ENCODE results near the gene SLC44A4. TPM values are rescaled to one million over a fixed set of nuclear protein-coding genes. Genes with fewer than 3 reads are reported as not detected.

Gene SLC44A4
- total and polyA plus RNA-seq, 9 of the 15 experiments (the other 6 are each of a cell fraction or from before 2014, with no cell fraction given), result 7.9 to 18.6 (median 11.2) TPM

GRCh38 chr6:31897612-31898382, 19.0 kb upstream of the SLC44A4 start, which contains the start of gene EHMT2 (continued):
- TF ChIP-seq ZBTB11 (CRISPR knock-in tag; IDR thresholded peaks at IDR 0.05), result no peak
- peak; percentile 91 for TF ChIP-seq HMGN3 (IDR thresholded peaks at IDR 0.05; ENCODE audit: borderline replicate concordance, extremely low read depth, insufficient read length, low read depth, low read length)
- no peak for TF ChIP-seq GTF3C2 (IDR thresholded peaks at IDR 0.05; ENCODE audit: borderline replicate concordance, extremely low read depth, insufficient read length)
- TF ChIP-seq TGIF2 (CRISPR knock-in tag; IDR thresholded peaks at IDR 0.05), result peak; percentile 16; the same call in 1 of the 2 replicates
- 0 out of 2 replicates have a peak, but pooled peaks have one; percentile 15 for TF ChIP-seq STAG1 (CRISPR knock-in tag; IDR thresholded peaks at IDR 0.05; ENCODE audit: borderline replicate concordance)
- peak; percentile 90; the same call in 1 of the 2 replicates for TF ChIP-seq GTF2E2 (tag; IDR thresholded peaks at IDR 0.05)
- TF ChIP-seq AFF4 (CRISPR knock-in tag; IDR thresholded peaks at IDR 0.05), result peak; percentile 85; the same call in 1 of the 2 replicates
- TF ChIP-seq ZNF778 (CRISPR knock-in tag; IDR thresholded peaks at IDR 0.05), result no peak
- no peak for TF ChIP-seq ZNF77 (CRISPR knock-in tag; IDR thresholded peaks at IDR 0.05)
- TF ChIP-seq U2AF1 (optimal IDR thresholded peaks at IDR 0.05; ENCODE audit: low read depth, low read length), result no peak
- TF ChIP-seq SMAD3 (CRISPR knock-in tag; conservative IDR thresholded peaks at IDR 0.05), result no peak
- peak in 1 of 2 experiments; percentile 40; a peak in 1 of 4 replicates for TF ChIP-seq HDAC1 (IDR thresholded peaks at IDR 0.05)
- no peak for TF ChIP-seq TCF7L2 (IDR thresholded peaks at IDR 0.05; ENCODE audit: low read depth, low read length)
- TF ChIP-seq SNAPC5 (CRISPR knock-in tag; IDR thresholded peaks at IDR 0.05), result no peak
- TF ChIP-seq DACH1 (IDR thresholded peaks at IDR 0.05; ENCODE audit: partially characterized antibody), result no peak
